Urothelium cell line (cell line): ENCODE results near the gene TRDMT1.

Experiments used
- DNase-seq: peaks from one replicate; pipeline ENCODE4 v3.0.0; 2011; ENCODE audit warnings: low spot score, mixed read lengths
- FAIRE-seq: peaks from 2 replicates; lab custom pipeline; 2011; peaks lifted over from hg19 to GRCh38; lab: Jason Lieb, UNC

The TRDMT1 gene

GRCh38 chr10:17178006-17178405 lies 23.5 kb downstream of the TRDMT1 start:
- DNase-seq = no peak
- FAIRE-seq = no peak

- no peak for FAIRE-seq
- no peak for DNase-seq
Measured at GRCh38 chr10:17177014-17177413, 24.5 kb downstream of the TRDMT1 start.

- FAIRE-seq = no peak
- DNase-seq = no peak
Measured at GRCh38 chr10:17176091-17176490, 25.4 kb downstream of the TRDMT1 start.

- no peak for DNase-seq
- no peak for FAIRE-seq
Measured at GRCh38 chr10:17175551-17175950, 25.9 kb downstream of the TRDMT1 start.

GRCh38 chr10:17174626-17175025 lies 26.8 kb downstream of the TRDMT1 start:
- DNase-seq (no peak), FAIRE-seq (no peak)

GRCh38 chr10:17171141-17171641 lies 30.3 kb downstream of the TRDMT1 start:
- no peak for FAIRE-seq
- DNase-seq = no peak

GRCh38 chr10:17169803-17170202 lies 31.7 kb downstream of the TRDMT1 start:
- FAIRE-seq (no peak), DNase-seq (no peak)

GRCh38 chr10:17166699-17167098 lies 34.8 kb downstream of the TRDMT1 start:
- DNase-seq = no peak
- no peak for FAIRE-seq

- FAIRE-seq (no peak), DNase-seq (no peak)
Measured at GRCh38 chr10:17162828-17163227, 38.6 kb downstream of the TRDMT1 start.

GRCh38 chr10:17161775-17162174 lies 39.7 kb downstream of the TRDMT1 start:
- FAIRE-seq (no peak), DNase-seq (no peak)

GRCh38 chr10:17157024-17157423 lies 44.4 kb downstream of the TRDMT1 start:
- DNase-seq (no peak), FAIRE-seq (no peak)

- DNase-seq = no peak
- no peak for FAIRE-seq
Measured at GRCh38 chr10:17155826-17156225, 45.6 kb downstream of the TRDMT1 start.

- FAIRE-seq (no peak), DNase-seq (no peak)
Measured at GRCh38 chr10:17154116-17154515, 47.4 kb downstream of the TRDMT1 start.

GRCh38 chr10:17153321-17153720 lies 48.2 kb downstream of the TRDMT1 start:
- DNase-seq = no peak
- no peak for FAIRE-seq

- FAIRE-seq (no peak), DNase-seq (no peak)
Measured at GRCh38 chr10:17151716-17152115, 49.8 kb downstream of the TRDMT1 start.

- no peak for DNase-seq
- FAIRE-seq = no peak
Measured at GRCh38 chr10:17147884-17148489, 53.5 kb downstream of the TRDMT1 start.

GRCh38 chr10:17146892-17147291 lies 54.6 kb downstream of the TRDMT1 start:
- DNase-seq (no peak), FAIRE-seq (no peak)

GRCh38 chr10:17145239-17145638 lies 56.2 kb downstream of the TRDMT1 start:
- FAIRE-seq (no peak), DNase-seq (no peak)

GRCh38 chr10:17144757-17145156 lies 56.7 kb downstream of the TRDMT1 start:
- DNase-seq (no peak), FAIRE-seq (no peak)

GRCh38 chr10:17144032-17144431 lies 57.4 kb downstream of the TRDMT1 start:
- DNase-seq (no peak), FAIRE-seq (no peak)

GRCh38 chr10:17143055-17143690 lies 58.3 kb downstream of the TRDMT1 start:
- no peak for DNase-seq

GRCh38 chr10:17141504-17142229 lies 59.8 kb downstream of the TRDMT1 start:
- no peak for FAIRE-seq

More at GRCh38 chr10:17143055-17143690, 58.3 kb downstream of the TRDMT1 start:
- no peak for FAIRE-seq

More at GRCh38 chr10:17141504-17142229, 59.8 kb downstream of the TRDMT1 start:
- no peak for DNase-seq
